HepG2 (cell line): ENCODE measurements around the gene TTBK1. TPM values are rescaled to one million over a fixed set of nuclear protein-coding genes. Genes with fewer than 3 reads are reported as not detected.
A peak's percentile ranks its signal among the peaks of the same experiment; 100 is the strongest.

Experiments
- ATAC-seq: fragments of 200-7000 bp; cut with Tn5 transposase; 3 replicates; pipeline ENCODE4 v1.9.1; 2020; ENCODE audit warnings: mild to moderate bottlenecking, moderate library complexity
- BruUV-seq: library from RNA; stranded (reverse); fragments of 400-500 nt; replicated peaks from 2 replicates; lab custom pipeline; 2021; lab: Mats Ljungman, UMichigan
- CTCF ChIA-PET: fragments of 300-600 bp; formaldehyde crosslinking; extraction: SDS; loops from one replicate; lab custom pipeline; 2021; ENCODE audit warnings: low total read pairs, inconsistent platforms, low intra/inter-chr PET ratio; lab: Yijun Ruan, JAX
- POLR2A ChIA-PET: fragments of 350-600 bp; sonication (Branson Sonifier 250); formaldehyde crosslinking; loops from one replicate; lab custom pipeline; 2020; ENCODE audit warnings: antibody characterized with exemption, inconsistent platforms; lab: Yijun Ruan, JAX
- DNase-seq: peaks from one replicate; pipeline ENCODE4 v3.0.0-alpha.2; 2015; ENCODE audit warnings: low spot score
- FAIRE-seq: peaks from 3 replicates; lab custom pipeline; 2011; peaks lifted over from hg19 to GRCh38; lab: Jason Lieb, UNC
- H2AFZ ChIP-seq: one replicate; pipeline ENCODE4 v1.6.1; 2011; ENCODE audit warnings: low read length, inconsistent platforms
- H3K27ac ChIP-seq: fragments of 300-600 bp; 3 replicates; pipeline ENCODE4 v1.8.0; 2011; ENCODE audit warnings: mixed run types, mild to moderate bottlenecking, mixed read lengths, low read length, inconsistent platforms; ENCODE audit not compliant: insufficient read depth; ENCODE audit errors: extremely low read length
- H3K27me3 ChIP-seq, 2 experiments: fragments of 200-600 bp in 1 of 2; 2 replicates in 1 of 2; 3 replicates in 1 of 2; pipeline versions ENCODE4 v1.6.0 to v1.8.0; 2011; ENCODE audit warnings: low read length in 2 of 2, mild to moderate bottlenecking in 2 of 2, moderate library complexity in 2 of 2, inconsistent platforms in 1 of 2; ENCODE audit not compliant: insufficient read depth in 2 of 2, control insufficient read depth in 1 of 2
- H3K36me3 ChIP-seq, 2 experiments: fragments of 200-600 bp in 1 of 2; replicated peaks in 1 of 2; 2 replicates in 1 of 2; 3 replicates in 1 of 2; pipeline versions ENCODE4 v1.5.1 to v1.8.0; 2011; ENCODE audit warnings: low read length in 2 of 2, inconsistent platforms in 1 of 2; ENCODE audit not compliant: insufficient read depth in 2 of 2, control insufficient read depth in 1 of 2
- H3K4me1 ChIP-seq: 2 replicates; pipeline ENCODE4 v1.5.1; 2012; ENCODE audit warnings: low read length, inconsistent platforms; ENCODE audit not compliant: insufficient read depth
- H3K4me2 ChIP-seq: 2 replicates; pipeline ENCODE4 v1.6.0; 2011; ENCODE audit warnings: low read depth, low read length, inconsistent platforms
- H3K4me3 ChIP-seq, 3 experiments: fragments of 200-600 bp in 1 of 3; sonication (generic), shearing (Covaris generic) in 1 of 3; replicated peaks in 1 of 3; 2 replicates each; pipeline ENCODE4 v1.5.1; 2011 to 2016; ENCODE audit warnings: low read length in 3 of 3, inconsistent platforms in 2 of 3, low read depth in 2 of 3, mild to moderate bottlenecking in 2 of 3, control low read depth in 1 of 3, mixed read lengths in 1 of 3; ENCODE audit not compliant: insufficient read depth in 1 of 3
- H3K79me2 ChIP-seq: one replicate; pipeline ENCODE4 v1.6.1; 2011; ENCODE audit warnings: low read length, inconsistent platforms; ENCODE audit not compliant: insufficient read depth
- H3K9ac ChIP-seq: 2 replicates; pipeline ENCODE4 v1.6.0; 2011; ENCODE audit warnings: mild to moderate bottlenecking, low read depth, low read length, inconsistent platforms; ENCODE audit not compliant: insufficient read depth
- H3K9me3 ChIP-seq: 2 replicates; pipeline ENCODE4 v1.5.1; 2012; ENCODE audit warnings: mild to moderate bottlenecking, low read length
- H4K20me1 ChIP-seq: 2 replicates; pipeline ENCODE4 v1.6.0; 2011; ENCODE audit warnings: inconsistent platforms, mild to moderate bottlenecking, low read length, moderate library complexity; ENCODE audit not compliant: insufficient read depth
- BRD4 ChIP-seq: sonication (generic); formaldehyde crosslinking; IDR thresholded peaks from 2 replicates; pipeline ENCODE4 v1.4.0; 2020; ENCODE audit warnings: missing genetic modification reagents
- CEBPG ChIP-seq: IDR thresholded peaks from 2 replicates; pipeline ENCODE4 v1.6.1; 2016
- ETV5 ChIP-seq: IDR thresholded peaks from 2 replicates; pipeline ENCODE4 v1.6.1; 2018; ENCODE audit warnings: missing biosample characterization, missing genetic modification reagents, inconsistent platforms, borderline replicate concordance
- HOXA3 ChIP-seq: sonication (generic); formaldehyde crosslinking; IDR thresholded peaks from 2 replicates; pipeline ENCODE4 v1.5.0; 2020; ENCODE audit warnings: missing genetic modification reagents
- MIER3 ChIP-seq: IDR thresholded peaks from 2 replicates; pipeline ENCODE4 v1.6.1; 2016; ENCODE audit warnings: missing compliant biosample characterization, borderline replicate concordance
- NCOA2 ChIP-seq: sonication (generic); formaldehyde crosslinking; IDR thresholded peaks from 2 replicates; pipeline ENCODE4 v1.8.0; 2022; ENCODE audit warnings: inconsistent platforms
- U2AF1 ChIP-seq: fragments of 200-400 bp; formaldehyde crosslinking; optimal IDR thresholded peaks from 2 replicates; pipeline ENCODE3; 2017; ENCODE audit warnings: mild to moderate bottlenecking, low read depth, low read length
- ZFX ChIP-seq: sonication (generic); formaldehyde crosslinking; IDR thresholded peaks from 2 replicates; pipeline ENCODE4 v1.4.0; 2020; ENCODE audit warnings: mild to moderate bottlenecking, low read depth, missing genetic modification reagents, moderate library complexity
- ZFY ChIP-seq: sonication (generic); formaldehyde crosslinking; IDR thresholded peaks from 2 replicates; pipeline ENCODE4 v1.4.0; 2020; ENCODE audit warnings: missing genetic modification reagents
- ZNF292 ChIP-seq: sonication (generic); formaldehyde crosslinking; IDR thresholded peaks from 2 replicates; pipeline ENCODE4 v1.8.1; 2022; ENCODE audit warnings: mild to moderate bottlenecking, low read depth, missing genetic modification reagents, borderline replicate concordance
- ZNF33A ChIP-seq: sonication (generic); formaldehyde crosslinking; IDR thresholded peaks from 2 replicates; pipeline ENCODE4 v1.5.1; 2020; ENCODE audit warnings: missing genetic modification reagents, mild to moderate bottlenecking, moderate library complexity, borderline replicate concordance
- ZNF34 ChIP-seq: sonication (generic); formaldehyde crosslinking; IDR thresholded peaks from 2 replicates; pipeline ENCODE4 v1.4.0; 2020; ENCODE audit warnings: mild to moderate bottlenecking, missing genetic modification reagents, borderline replicate concordance
- ZNF382 ChIP-seq: sonication (generic); formaldehyde crosslinking; IDR thresholded peaks from 2 replicates; pipeline ENCODE4 v1.5.0; 2020; ENCODE audit warnings: missing genetic modification reagents, mild to moderate bottlenecking, borderline replicate concordance
- ZNF672 ChIP-seq: sonication (generic); formaldehyde crosslinking; IDR thresholded peaks from 2 replicates; pipeline ENCODE4 v1.8.1; 2022; ENCODE audit warnings: missing genetic modification reagents
- ZNF737 ChIP-seq: sonication (generic); formaldehyde crosslinking; IDR thresholded peaks from 2 replicates; pipeline ENCODE4 v1.5.0; 2020; ENCODE audit warnings: missing genetic modification reagents, mild to moderate bottlenecking, borderline replicate concordance
- WGBS: methylation state at CpG from one replicate; pipeline ENCODE4 v1.1.6; 2017; ENCODE audit warnings: low lambda C conversion rate; 5-methylcytosine and 5-hydroxymethylcytosine counted together
- in situ Hi-C: cut with HindIII; loops from 2 replicates; pipeline ENCODE4 v1.10.0; 2017; ENCODE audit warnings: low pct_unique_long_range_greater_than_20kb; ENCODE audit not compliant: extremely low pct_ligation_motif_present
- intact Hi-C: fragments of 100-400 bp; cut with micrococcal nuclease; formaldehyde crosslinking; loops from one replicate; pipeline ENCODE4 v1.10.0; 2022; ENCODE audit not compliant: unreplicated experiment
- polyA plus RNA-seq, 8 experiments: library from polyadenylated mRNA; depleted of rRNA in 3 of 8; stranded (reverse) in 7 of 8; unstranded in 1 of 8; fragments of >200 nt; fragmentation: Illumina TruSeq in 4 of 8; extraction: Trizol in 4 of 8; gene quantifications; 2 replicates each; pipeline versions ENCODE4 v1.2.1 to v1.2.3, GENCODE V29; 2011 to 2016; ENCODE audit warnings: low read depth in 4 of 8, missing spikeins in 1 of 8, mixed read lengths in 1 of 8; ENCODE audit not compliant: insufficient read depth in 1 of 8
- total RNA-seq, 5 experiments: library from RNA; depleted of rRNA; stranded (reverse); fragments of >200 nt; fragmentation: Illumina TruSeq; extraction: Trizol; gene quantifications; 2 replicates each; pipeline ENCODE4 v1.2.3, GENCODE V29; 2016; ENCODE audit warnings: low read depth in 1 of 5
- TF ChIP-seq, protein P1 (sequence below): sonication (generic); formaldehyde crosslinking; IDR thresholded peaks from 2 replicates; pipeline ENCODE4 v1.5.0; 2020; ENCODE audit warnings: missing genetic modification reagents
- TF ChIP-seq, protein P2 (sequence below): sonication (generic); formaldehyde crosslinking; IDR thresholded peaks from 2 replicates; pipeline ENCODE4 v1.8.0; 2022; ENCODE audit warnings: missing genetic modification reagents, mild to moderate bottlenecking, borderline replicate concordance
- TF ChIP-seq, protein P3 (sequence below): sonication (generic); formaldehyde crosslinking; IDR thresholded peaks from 2 replicates; pipeline ENCODE4 v1.4.0; 2020; ENCODE audit warnings: missing genetic modification reagents
- TF ChIP-seq, protein P4 (sequence below), 2 experiments: sonication (generic) in 1 of 2; formaldehyde crosslinking in 1 of 2; IDR thresholded peaks; 2 replicates each; pipeline versions ENCODE4 v1.4.0 to v1.6.1; 2018 to 2020; ENCODE audit warnings: missing genetic modification reagents in 2 of 2, borderline replicate concordance in 1 of 2, low read depth in 1 of 2, mild to moderate bottlenecking in 1 of 2, missing biosample characterization in 1 of 2

TTBK1 gene
- total and polyA plus RNA-seq, 2 of the 13 experiments (the other 11 are each of a cell fraction or from before 2014, with no cell fraction given) = 0.24 to 0.33 TPM

DNA sequence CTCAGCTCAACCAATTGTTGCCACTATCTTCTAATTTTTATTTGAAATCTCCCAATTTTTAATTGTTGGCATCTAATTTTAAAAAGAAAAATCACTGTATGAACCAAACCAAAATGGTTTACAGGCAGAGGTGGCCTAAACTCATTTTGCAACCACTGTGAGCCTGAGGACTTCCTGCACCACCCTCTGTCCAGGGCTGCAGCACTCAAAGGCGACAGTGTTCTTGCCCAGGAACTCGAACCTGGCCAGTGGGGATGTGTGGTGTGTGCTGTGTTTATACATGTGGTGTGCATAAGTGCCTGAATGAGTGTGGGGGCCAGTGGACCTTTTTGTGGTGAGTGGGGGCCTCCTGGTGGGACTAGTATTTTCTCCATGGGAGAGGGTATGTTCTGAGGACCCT lies 30.4 kb downstream of the TTBK1 start:
- no TSS peak for BruUV-seq
- ChIA-PET POLR2A (interaction anchor here (1.6 to 20.0 kb wide), 3 partner anchors 16 to 96 kb away, joined by 5 to 314 read pairs (median 13); partner anchors contain the start of genes SLC22A7 and ZNF318), CTCF (no interaction called here)
- peaks cover 7% of the 10 kb centered on the region for H3K79me2 ChIP-seq
- ATAC-seq (no peak), FAIRE-seq (no peak), DNase-seq (peak; percentile 55)
- H3K4me2 ChIP-seq = peak overlapping the region; percentile 93
- no peaks in the 10 kb centered on the region for H3K36me3 ChIP-seq
- no peaks in the 10 kb centered on the region for H3K9me3 ChIP-seq
- H3K4me1 ChIP-seq = peaks cover 96% of the 10 kb centered on the region
- intact Hi-C loops = no loop called here
- peak overlapping the region; percentile 94 for H3K27ac ChIP-seq
- 44% methylated on average over 2 of the region's 2 CpGs for WGBS
- H3K27me3 ChIP-seq = no peaks in the 10 kb centered on the region
- H3K9ac ChIP-seq = peak overlapping the region; percentile 97
- H3K4me3 ChIP-seq = 0 out of 6 replicates have a peak overlapping the region, but pooled peaks of 1 of the 3 experiments have one; percentile 86
- H4K20me1 ChIP-seq = no peaks in the 10 kb centered on the region
- in situ Hi-C loops = no loop called here
- no peak overlapping the region for H2AFZ ChIP-seq
- 0 out of 2 replicates have a peak, but pooled peaks have one; percentile 12 for TF ChIP-seq HOXA3 (CRISPR knock-in tag)
- TF ChIP-seq ZNF34 (CRISPR knock-in tag) = peak; percentile 53; the same call in 1 of the 2 replicates
- TF ChIP-seq MIER3 = peak; percentile 26; the same call in 1 of the 2 replicates
- TF ChIP-seq ZNF737 = no peak
- TF ChIP-seq, protein P1, sequence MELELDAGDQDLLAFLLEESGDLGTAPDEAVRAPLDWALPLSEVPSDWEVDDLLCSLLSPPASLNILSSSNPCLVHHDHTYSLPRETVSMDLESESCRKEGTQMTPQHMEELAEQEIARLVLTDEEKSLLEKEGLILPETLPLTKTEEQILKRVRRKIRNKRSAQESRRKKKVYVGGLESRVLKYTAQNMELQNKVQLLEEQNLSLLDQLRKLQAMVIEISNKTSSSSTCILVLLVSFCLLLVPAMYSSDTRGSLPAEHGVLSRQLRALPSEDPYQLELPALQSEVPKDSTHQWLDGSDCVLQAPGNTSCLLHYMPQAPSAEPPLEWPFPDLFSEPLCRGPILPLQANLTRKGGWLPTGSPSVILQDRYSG = no peak
- TF ChIP-seq ZNF292 (CRISPR knock-in tag) = 0 out of 2 replicates have a peak, but pooled peaks have one; percentile 35
- no peak for TF ChIP-seq ZNF672 (CRISPR knock-in tag)
- peak; percentile 33; the same call in 1 of the 2 replicates for TF ChIP-seq BRD4 (CRISPR knock-in tag)
- TF ChIP-seq, protein P2, sequence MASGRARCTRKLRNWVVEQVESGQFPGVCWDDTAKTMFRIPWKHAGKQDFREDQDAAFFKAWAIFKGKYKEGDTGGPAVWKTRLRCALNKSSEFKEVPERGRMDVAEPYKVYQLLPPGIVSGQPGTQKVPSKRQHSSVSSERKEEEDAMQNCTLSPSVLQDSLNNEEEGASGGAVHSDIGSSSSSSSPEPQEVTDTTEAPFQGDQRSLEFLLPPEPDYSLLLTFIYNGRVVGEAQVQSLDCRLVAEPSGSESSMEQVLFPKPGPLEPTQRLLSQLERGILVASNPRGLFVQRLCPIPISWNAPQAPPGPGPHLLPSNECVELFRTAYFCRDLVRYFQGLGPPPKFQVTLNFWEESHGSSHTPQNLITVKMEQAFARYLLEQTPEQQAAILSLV = no peak
- 0 out of 2 replicates have a peak, but pooled peaks have one; percentile 14 for TF ChIP-seq NCOA2 (CRISPR knock-in tag)
- TF ChIP-seq ZNF382 (CRISPR knock-in tag) = no peak
- TF ChIP-seq ZFY (CRISPR knock-in tag) = 0 out of 2 replicates have a peak, but pooled peaks have one; percentile 19
- TF ChIP-seq, protein P3, sequence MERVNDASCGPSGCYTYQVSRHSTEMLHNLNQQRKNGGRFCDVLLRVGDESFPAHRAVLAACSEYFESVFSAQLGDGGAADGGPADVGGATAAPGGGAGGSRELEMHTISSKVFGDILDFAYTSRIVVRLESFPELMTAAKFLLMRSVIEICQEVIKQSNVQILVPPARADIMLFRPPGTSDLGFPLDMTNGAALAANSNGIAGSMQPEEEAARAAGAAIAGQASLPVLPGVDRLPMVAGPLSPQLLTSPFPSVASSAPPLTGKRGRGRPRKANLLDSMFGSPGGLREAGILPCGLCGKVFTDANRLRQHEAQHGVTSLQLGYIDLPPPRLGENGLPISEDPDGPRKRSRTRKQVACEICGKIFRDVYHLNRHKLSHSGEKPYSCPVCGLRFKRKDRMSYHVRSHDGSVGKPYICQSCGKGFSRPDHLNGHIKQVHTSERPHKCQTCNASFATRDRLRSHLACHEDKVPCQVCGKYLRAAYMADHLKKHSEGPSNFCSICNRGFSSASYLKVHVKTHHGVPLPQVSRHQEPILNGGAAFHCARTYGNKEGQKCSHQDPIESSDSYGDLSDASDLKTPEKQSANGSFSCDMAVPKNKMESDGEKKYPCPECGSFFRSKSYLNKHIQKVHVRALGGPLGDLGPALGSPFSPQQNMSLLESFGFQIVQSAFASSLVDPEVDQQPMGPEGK (CRISPR knock-in tag) = peak; percentile 84; the same call in 1 of the 2 replicates
- TF ChIP-seq, protein P4, sequence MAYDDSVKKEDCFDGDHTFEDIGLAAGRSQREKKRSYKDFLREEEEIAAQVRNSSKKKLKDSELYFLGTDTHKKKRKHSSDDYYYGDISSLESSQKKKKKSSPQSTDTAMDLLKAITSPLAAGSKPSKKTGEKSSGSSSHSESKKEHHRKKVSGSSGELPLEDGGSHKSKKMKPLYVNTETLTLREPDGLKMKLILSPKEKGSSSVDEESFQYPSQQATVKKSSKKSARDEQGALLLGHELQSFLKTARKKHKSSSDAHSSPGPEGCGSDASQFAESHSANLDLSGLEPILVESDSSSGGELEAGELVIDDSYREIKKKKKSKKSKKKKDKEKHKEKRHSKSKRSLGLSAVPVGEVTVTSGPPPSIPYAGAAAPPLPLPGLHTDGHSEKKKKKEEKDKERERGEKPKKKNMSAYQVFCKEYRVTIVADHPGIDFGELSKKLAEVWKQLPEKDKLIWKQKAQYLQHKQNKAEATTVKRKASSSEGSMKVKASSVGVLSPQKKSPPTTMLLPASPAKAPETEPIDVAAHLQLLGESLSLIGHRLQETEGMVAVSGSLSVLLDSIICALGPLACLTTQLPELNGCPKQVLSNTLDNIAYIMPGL (CRISPR knock-in tag; IDR thresholded peaks at IDR 0.05; ENCODE audit: borderline replicate concordance in 1 of 2, low read depth in 1 of 2) = peak in 1 of 2 experiments; percentile 12; a peak in 1 of 4 replicates
- TF ChIP-seq ZNF33A (CRISPR knock-in tag) = no peak
- peak; percentile 33; the same call in 1 of the 2 replicates for TF ChIP-seq ETV5 (CRISPR knock-in tag)
- TF ChIP-seq CEBPG (CRISPR knock-in tag) = peak; percentile 58
- TF ChIP-seq U2AF1 = peak; percentile 53
- peak; percentile 39; the same call in 1 of the 2 replicates for TF ChIP-seq ZFX
